HG03139 (cell line): ENCODE data around the gene PAX2.

Source experiments
- ATAC-seq: cut with Tn5 transposase; IDR thresholded peaks from one replicate; pipeline ENCODE4 v1.9.1; 2021; ENCODE audit not compliant: unreplicated experiment

Gene PAX2

GRCh38 chr10:100784126-100784525 is 38.7 kb downstream of the PAX2 start:
- no peak for ATAC-seq

GRCh38 chr10:100786591-100786990 is 41.2 kb downstream of the PAX2 start:
- no peak for ATAC-seq

- ATAC-seq: no peak
These were observed 42.9 kb downstream of the PAX2 start for GRCh38 chr10:100788002-100788903.

GRCh38 chr10:100790761-100791208 is 45.4 kb downstream of the PAX2 start:
- ATAC-seq: no peak

- ATAC-seq: no peak
These were observed 46.1 kb downstream of the PAX2 start for GRCh38 chr10:100791369-100792058.

GRCh38 chr10:100792574-100792973 is 47.2 kb downstream of the PAX2 start:
- ATAC-seq: no peak

GRCh38 chr10:100793055-100793454 is 47.7 kb downstream of the PAX2 start:
- ATAC-seq: no peak

- ATAC-seq: no peak
These were observed 54.5 kb downstream of the PAX2 start for GRCh38 chr10:100799881-100800280.

GRCh38 chr10:100800931-100801330 is 55.5 kb downstream of the PAX2 start:
- no peak for ATAC-seq

- no peak for ATAC-seq
These were observed 56.8 kb downstream of the PAX2 start for GRCh38 chr10:100802196-100802595.

GRCh38 chr10:100802607-100803006 is 57.2 kb downstream of the PAX2 start:
- no peak for ATAC-seq

- ATAC-seq: no peak
These were observed 58.1 kb downstream of the PAX2 start for GRCh38 chr10:100803492-100803891.

- ATAC-seq: no peak
These were observed 58.5 kb downstream of the PAX2 start for GRCh38 chr10:100803908-100804307.

- no peak for ATAC-seq
These were observed 60.4 kb downstream of the PAX2 start for GRCh38 chr10:100805543-100806355.

GRCh38 chr10:100806356-100806645 is 60.9 kb downstream of the PAX2 start:
- no peak for ATAC-seq

- ATAC-seq: no peak
These were observed 62.0 kb downstream of the PAX2 start for GRCh38 chr10:100807241-100807951.

- no peak for ATAC-seq
These were observed 63.5 kb downstream of the PAX2 start for GRCh38 chr10:100808876-100809275.

GRCh38 chr10:100810091-100810834 is 64.9 kb downstream of the PAX2 start:
- no peak for ATAC-seq

GRCh38 chr10:100810835-100811116 is 65.4 kb downstream of the PAX2 start:
- no peak for ATAC-seq

- ATAC-seq: no peak
These were observed 65.9 kb downstream of the PAX2 start for GRCh38 chr10:100811261-100811660.
